ENCODE data around the gene SFI1. TPM values are rescaled to one million over a fixed set of nuclear protein-coding genes. Genes with fewer than 3 reads are reported as not detected.
"Not testable (repeated sequence)": the region's sequence is repeated elsewhere in the genome, so short reads cannot be mapped to it uniquely, and the experiment has no call there.

SFI1 gene
- total RNA-seq, 3 donors from 2014 or later (not counting 1 experiment from before 2014, with no cell fraction given) = 208 to 225 (median 217) TPM

DNA sequence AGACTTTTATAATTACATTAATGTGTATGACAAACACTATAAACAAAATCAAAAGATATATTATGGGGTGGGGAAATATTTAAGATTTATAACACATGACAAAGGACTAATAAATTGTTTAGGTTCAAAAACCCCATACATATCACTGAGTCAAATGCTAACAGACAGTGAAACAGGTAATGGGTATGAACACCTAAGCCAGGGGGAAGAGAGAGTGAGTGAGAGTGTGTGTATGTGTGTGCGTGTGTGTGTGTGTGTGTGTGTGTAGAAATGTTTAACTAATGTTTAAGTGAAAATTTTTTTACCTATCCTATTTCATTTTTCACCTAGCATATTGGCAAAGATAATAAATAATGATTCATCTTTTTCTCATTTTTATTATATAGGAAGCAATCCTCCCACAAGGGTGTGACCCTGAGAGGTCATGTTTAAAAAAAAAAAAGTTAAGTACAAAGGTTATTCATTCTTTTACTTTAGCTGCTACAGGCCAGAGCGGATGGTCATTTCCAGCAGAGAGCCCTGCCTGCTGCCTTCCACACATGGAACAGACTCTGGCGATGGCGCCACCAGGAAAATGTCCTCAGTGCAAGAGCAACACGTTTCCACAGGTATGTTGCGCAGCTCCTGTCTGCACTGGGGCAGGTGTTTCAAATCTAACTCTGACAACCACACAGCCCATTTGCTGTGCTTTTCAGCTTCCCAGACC, 92.8 kb downstream of the SFI1 start:
- H3K36me3 ChIP-seq (ENCODE audit: control insufficient read depth, insufficient read depth, low read length) = peaks cover 45% of the 10 kb centered on the region
- H3K27me3 Mint-ChIP-seq (ENCODE audit: low read depth in 2 of 2) = no peaks in the 10 kb centered on the region
- 96% methylated on average over 5 of the region's 6 CpGs for WGBS (ENCODE audit: insufficient coverage)
- H3K4me1 Mint-ChIP-seq = peaks cover 0 to 6% of the 10 kb centered on the region in 2 donors
- H3K4me3 Mint-ChIP-seq = no peak overlapping the region
- H3K27ac ChIP-seq (ENCODE audit: low read length) = no peak overlapping the region
- TF ChIP-seq, protein P1, sequence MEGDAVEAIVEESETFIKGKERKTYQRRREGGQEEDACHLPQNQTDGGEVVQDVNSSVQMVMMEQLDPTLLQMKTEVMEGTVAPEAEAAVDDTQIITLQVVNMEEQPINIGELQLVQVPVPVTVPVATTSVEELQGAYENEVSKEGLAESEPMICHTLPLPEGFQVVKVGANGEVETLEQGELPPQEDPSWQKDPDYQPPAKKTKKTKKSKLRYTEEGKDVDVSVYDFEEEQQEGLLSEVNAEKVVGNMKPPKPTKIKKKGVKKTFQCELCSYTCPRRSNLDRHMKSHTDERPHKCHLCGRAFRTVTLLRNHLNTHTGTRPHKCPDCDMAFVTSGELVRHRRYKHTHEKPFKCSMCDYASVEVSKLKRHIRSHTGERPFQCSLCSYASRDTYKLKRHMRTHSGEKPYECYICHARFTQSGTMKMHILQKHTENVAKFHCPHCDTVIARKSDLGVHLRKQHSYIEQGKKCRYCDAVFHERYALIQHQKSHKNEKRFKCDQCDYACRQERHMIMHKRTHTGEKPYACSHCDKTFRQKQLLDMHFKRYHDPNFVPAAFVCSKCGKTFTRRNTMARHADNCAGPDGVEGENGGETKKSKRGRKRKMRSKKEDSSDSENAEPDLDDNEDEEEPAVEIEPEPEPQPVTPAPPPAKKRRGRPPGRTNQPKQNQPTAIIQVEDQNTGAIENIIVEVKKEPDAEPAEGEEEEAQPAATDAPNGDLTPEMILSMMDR (IDR thresholded peaks at IDR 0.05) = no peak
- ATAC-seq = no peak
- no peak overlapping the region for H3K27ac Mint-ChIP-seq
- no peak overlapping the region for H3K4me3 ChIP-seq (ENCODE audit: low read length)
- no peak for DNase-seq
- no peaks in the 10 kb centered on the region for H3K9me3 ChIP-seq (ENCODE audit: control insufficient read depth, insufficient read depth, low read length)
- H3K4me1 ChIP-seq (ENCODE audit: control insufficient read depth, insufficient read depth, low read length) = no peaks in the 10 kb centered on the region
- intact Hi-C loops (cut with micrococcal nuclease) = no loop called here
- peaks cover 14% of the 10 kb centered on the region for H3K36me3 Mint-ChIP-seq
- no peaks in the 10 kb centered on the region for H3K9me3 Mint-ChIP-seq
- no peaks in the 10 kb centered on the region for H3K27me3 ChIP-seq (ENCODE audit: control insufficient read depth, insufficient read depth, low read length)

DNA sequence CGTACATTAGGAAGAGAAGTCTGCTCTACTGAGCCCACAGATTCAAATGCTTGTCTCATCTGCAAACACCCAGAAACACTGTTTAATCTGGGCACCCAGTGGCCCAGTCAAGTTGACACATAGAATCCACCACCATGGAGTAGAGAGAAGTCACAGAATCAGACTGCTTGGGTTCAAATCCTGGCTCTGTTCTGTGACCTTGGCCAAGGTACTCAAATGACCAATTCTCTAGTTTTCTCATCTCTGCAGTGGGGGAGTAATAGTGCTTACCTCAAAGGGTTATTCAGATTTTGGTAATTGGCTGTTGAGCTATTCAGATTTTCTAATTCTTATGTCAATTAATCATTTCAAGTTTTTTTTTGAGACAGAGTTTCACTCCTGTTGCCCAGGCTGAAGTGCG, 93.8 kb downstream of the SFI1 start:
- H3K9me3 Mint-ChIP-seq; H3K4me3 Mint-ChIP-seq; H3K4me3 ChIP-seq (ENCODE audit: low read length); intact Hi-C loops (cut with micrococcal nuclease); H3K4me1 ChIP-seq (ENCODE audit: control insufficient read depth, insufficient read depth, low read length); H3K27ac ChIP-seq (ENCODE audit: low read length); H3K9me3 ChIP-seq (ENCODE audit: control insufficient read depth, insufficient read depth, low read length); DNase-seq; H3K36me3 Mint-ChIP-seq; H3K27me3 ChIP-seq (ENCODE audit: control insufficient read depth, insufficient read depth, low read length); H3K27me3 Mint-ChIP-seq (ENCODE audit: low read depth in 2 of 2); ATAC-seq; H3K4me1 Mint-ChIP-seq; H3K27ac Mint-ChIP-seq: not testable (repeated sequence)
- no CpG with 5 or more reads among the region's 2 CpGs for WGBS (ENCODE audit: insufficient coverage)
- H3K36me3 ChIP-seq (ENCODE audit: control insufficient read depth, insufficient read depth, low read length) = peaks cover 35% of the 10 kb centered on the region

DNA sequence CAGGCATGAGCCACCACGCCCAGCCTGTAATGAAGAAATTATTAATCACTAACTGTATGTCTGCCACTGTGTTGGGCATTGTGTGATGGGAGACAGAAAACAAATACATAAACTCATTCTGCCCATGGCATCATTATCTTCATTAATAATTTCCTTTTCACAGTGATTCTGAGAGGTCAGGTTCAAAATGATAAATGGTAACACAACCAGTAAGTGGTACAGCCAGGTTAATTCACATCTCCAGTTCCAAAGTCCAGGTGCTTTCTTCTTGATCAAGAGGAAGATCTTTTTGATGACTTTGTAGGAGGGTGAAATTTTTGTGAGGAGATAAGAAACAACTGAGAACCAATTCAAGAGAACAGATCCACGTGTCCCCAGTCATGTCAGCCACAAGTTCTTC, 98.9 kb downstream of the SFI1 start:
- Mint-ChIP-seq H3K4me1 (peaks cover 0 to 2% of the 10 kb centered on the region in 2 donors), H3K9me3 (no peaks in the 10 kb centered on the region), H3K27ac (peak overlapping the region; percentile 3 to 58), H3K4me3 (no peak overlapping the region), H3K27me3 (ENCODE audit: low read depth in 2 of 2) (no peaks in the 10 kb centered on the region), H3K36me3 (no peaks in the 10 kb centered on the region)
- no peaks in the 10 kb centered on the region for H3K4me1 ChIP-seq (ENCODE audit: control insufficient read depth, insufficient read depth, low read length)
- no peaks in the 10 kb centered on the region for H3K27me3 ChIP-seq (ENCODE audit: control insufficient read depth, insufficient read depth, low read length)
- ATAC-seq = no peak
- H3K9me3 ChIP-seq (ENCODE audit: control insufficient read depth, insufficient read depth, low read length) = no peaks in the 10 kb centered on the region
- WGBS (ENCODE audit: insufficient coverage) = 97% methylated on average over 1 of the region's 2 CpGs
- H3K36me3 ChIP-seq (ENCODE audit: control insufficient read depth, insufficient read depth, low read length) = no peaks in the 10 kb centered on the region
- no peak overlapping the region for H3K4me3 ChIP-seq (ENCODE audit: low read length)
- no peak overlapping the region for H3K27ac ChIP-seq (ENCODE audit: low read length)
- intact Hi-C loops (cut with micrococcal nuclease) = loop anchor here (1.0 kb wide), 1 partner anchor 9 kb away; no protein-coding TSS in a partner anchor
- DNase-seq = no peak
- TF ChIP-seq, protein P1 (IDR thresholded peaks at IDR 0.05) = no peak

DNA sequence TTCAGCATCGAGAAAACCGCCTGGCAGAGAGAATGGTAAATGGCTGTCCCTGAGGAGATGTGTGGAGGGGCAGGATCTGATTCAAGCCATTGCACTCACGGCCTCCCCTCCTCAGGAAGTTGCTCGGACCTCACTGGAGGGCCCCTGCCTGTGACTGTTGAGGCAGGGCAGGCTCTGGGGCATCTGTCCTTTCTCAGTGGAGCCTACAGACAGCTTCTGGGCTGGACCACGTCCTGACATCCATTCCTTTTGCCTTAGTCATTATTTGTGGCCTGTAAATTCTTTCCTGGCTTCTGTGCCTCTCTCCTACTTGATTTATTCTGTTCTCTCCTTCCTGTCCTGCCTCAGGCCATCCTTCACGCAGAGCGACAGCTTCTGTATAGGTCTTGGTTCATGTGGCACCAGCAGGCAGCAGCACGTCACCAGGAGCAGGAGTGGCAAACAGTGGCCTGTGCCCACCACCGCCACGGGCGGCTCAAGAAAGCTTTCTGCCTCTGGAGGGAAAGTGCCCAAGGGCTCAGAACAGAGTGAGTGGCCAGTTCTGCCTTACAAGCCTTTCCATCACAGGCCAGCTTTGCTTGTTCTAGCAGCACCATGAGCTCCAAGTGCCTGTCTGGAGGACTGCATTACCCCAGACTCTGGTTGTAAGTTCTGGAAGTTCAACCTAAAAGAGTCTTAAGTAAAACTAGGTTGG, 106.1 kb downstream of the SFI1 start:
- H3K4me1 ChIP-seq (ENCODE audit: control insufficient read depth, insufficient read depth, low read length) = no peaks in the 10 kb centered on the region
- WGBS (ENCODE audit: insufficient coverage) = 94% methylated on average over 11 of the region's 11 CpGs
- Mint-ChIP-seq H3K27ac (no peak overlapping the region), H3K9me3 (no peaks in the 10 kb centered on the region), H3K27me3 (ENCODE audit: low read depth in 2 of 2) (no peaks in the 10 kb centered on the region), H3K4me3 (no peak overlapping the region), H3K4me1 (peaks cover 0 to 12% of the 10 kb centered on the region in 2 donors), H3K36me3 (no peaks in the 10 kb centered on the region)
- DNase-seq = no peak
- H3K9me3 ChIP-seq (ENCODE audit: control insufficient read depth, insufficient read depth, low read length) = no peaks in the 10 kb centered on the region
- no peak overlapping the region for H3K4me3 ChIP-seq (ENCODE audit: low read length)
- no peak for ATAC-seq
- TF ChIP-seq, protein P1 (IDR thresholded peaks at IDR 0.05) = no peak
- no peaks in the 10 kb centered on the region for H3K27me3 ChIP-seq (ENCODE audit: control insufficient read depth, insufficient read depth, low read length)
- intact Hi-C loops (cut with micrococcal nuclease) = no loop called here
- H3K27ac ChIP-seq (ENCODE audit: low read length) = no peak overlapping the region
- H3K36me3 ChIP-seq (ENCODE audit: control insufficient read depth, insufficient read depth, low read length) = peaks cover 35% of the 10 kb centered on the region

Data from natural killer cell (primary cell).